Sigmoid colon (tissue), 7 donors: ENCODE measurements around the gene JAG2. TPM values are rescaled to one million over a fixed set of nuclear protein-coding genes. Genes with fewer than 3 reads are reported as not detected.

ENCODE experiments used
- DNase-seq: peaks from one replicate; pipeline ENCODE4 v3.0.0-alpha.2; 2019
- H3K27ac ChIP-seq, 4 donors: fragments of 200-600 bp; sonication (generic); one replicate each; pipeline ENCODE4 v1.5.1; 2016 to 2019; ENCODE audit warnings: mild to moderate bottlenecking in 1 of 4
- H3K27me3 ChIP-seq, 3 donors: fragments of 200-600 bp; sonication (generic); one replicate each; pipeline ENCODE4 v1.5.1; 2019; ENCODE audit warnings: mild to moderate bottlenecking in 1 of 3
- H3K36me3 ChIP-seq, 4 donors: fragments of 200-600 bp; sonication (generic); one replicate each; pipeline ENCODE4 v1.5.1; 2016 to 2019
- H3K4me1 ChIP-seq, 4 donors: fragments of 200-600 bp; sonication (generic); one replicate each; pipeline ENCODE4 v1.5.1; 2017 to 2019
- H3K4me3 ChIP-seq, 4 donors: fragments of 200-600 bp; sonication (generic); one replicate each; pipeline ENCODE4 v1.5.1; 2017 to 2019; ENCODE audit warnings: mild to moderate bottlenecking in 2 of 4, moderate library complexity in 1 of 4
- H3K9me3 ChIP-seq, 4 donors: fragments of 200-600 bp in 3 of 4; sonication (generic) in 3 of 4; one replicate each; pipeline versions ENCODE4 v1.5.1 to v1.6.1; 2013 to 2019
- EP300 ChIP-seq, 4 donors: sonication (generic); formaldehyde crosslinking; IDR thresholded peaks; one replicate each; pipeline ENCODE4 v1.6.1; 2017; ENCODE audit warnings: antibody characterized with exemption in 4 of 4
- POLR2A ChIP-seq, 2 donors: fragments of 450-650 bp; IDR thresholded peaks; one replicate each; pipeline ENCODE4 v1.6.1; 2016; ENCODE audit warnings: antibody characterized with exemption in 2 of 2, mild to moderate bottlenecking in 2 of 2, moderate library complexity in 2 of 2
- POLR2AphosphoS5 ChIP-seq, 4 donors: sonication (generic); formaldehyde crosslinking; IDR thresholded peaks; one replicate each; pipeline ENCODE4 v1.6.1; 2017; ENCODE audit warnings: antibody characterized with exemption in 4 of 4
- WGBS, 2 donors: extraction: QIAGEN DNeasy Blood & Tissue Kit; methylation state at CpG; one replicate each; pipeline ENCODE4 v1.1.7; 2013; 5-methylcytosine and 5-hydroxymethylcytosine counted together
- intact Hi-C: fragments of 100-400 bp; cut with DNase I; formaldehyde crosslinking; loops from one replicate; pipeline ENCODE4 v1.15.1; 2023
- polyA plus RNA-seq, 3 donors: library from polyadenylated mRNA; stranded (reverse); fragments of 200-250 nt; gene quantifications; one replicate each; pipeline ENCODE4 v1.2.3, GENCODE V29; 2013
- total RNA-seq, 4 donors: library from RNA; depleted of rRNA; stranded (reverse); fragments of >200 nt; gene quantifications; one replicate each; pipeline ENCODE4 v1.1.0, GENCODE V29; 2016
- TF ChIP-seq, protein P1 (sequence below), 4 experiments: fragments of 450-650 bp in 3 of 4; fragments of 200-600 bp in 1 of 4; IDR thresholded peaks; one replicate each; pipeline ENCODE4 v1.5.1; 2016 to 2019; ENCODE audit warnings: antibody characterized with exemption in 4 of 4, mild to moderate bottlenecking in 3 of 4, moderate library complexity in 2 of 4
- donor health status: healthy with polysubstance abuse.
- donor health status: Bipolar disorder and iron deficiency.
- donor health status: healthy.

The JAG2 gene
- total and polyA plus RNA-seq, 7 donors = 0.60 to 12.3 (median 3.2) TPM

DNA sequence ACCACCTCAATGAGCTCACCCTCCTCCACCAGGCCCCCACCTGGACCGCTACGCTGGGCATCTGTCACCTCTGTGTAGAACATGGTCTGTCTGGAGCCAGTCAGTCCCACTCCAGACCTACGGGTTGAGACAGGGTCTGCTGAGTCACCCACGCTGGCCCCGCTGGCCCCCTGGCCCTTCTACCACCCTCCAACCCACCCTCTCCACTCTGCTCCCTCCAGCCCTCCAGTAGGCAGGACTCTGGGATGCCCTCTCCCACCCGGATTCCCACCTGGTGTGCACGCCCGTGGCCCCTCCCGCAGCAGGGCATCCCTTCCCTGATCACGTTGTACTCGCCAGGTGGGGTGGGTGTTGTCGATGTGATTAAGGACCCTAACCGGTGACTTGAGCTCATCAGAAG lies 4.6 kb upstream of the JAG2 start:
- DNase-seq = no peak
- H3K36me3 ChIP-seq = no peaks in the 10 kb centered on the region
- no peak overlapping the region for H3K4me3 ChIP-seq
- intact Hi-C loops = no loop called here
- TF ChIP-seq EP300 (IDR thresholded peaks at IDR 0.05) (no peak), POLR2A (IDR thresholded peaks at IDR 0.05) (no peak), POLR2AphosphoS5 (IDR thresholded peaks at IDR 0.05) (no peak)
- TF ChIP-seq, protein P1, sequence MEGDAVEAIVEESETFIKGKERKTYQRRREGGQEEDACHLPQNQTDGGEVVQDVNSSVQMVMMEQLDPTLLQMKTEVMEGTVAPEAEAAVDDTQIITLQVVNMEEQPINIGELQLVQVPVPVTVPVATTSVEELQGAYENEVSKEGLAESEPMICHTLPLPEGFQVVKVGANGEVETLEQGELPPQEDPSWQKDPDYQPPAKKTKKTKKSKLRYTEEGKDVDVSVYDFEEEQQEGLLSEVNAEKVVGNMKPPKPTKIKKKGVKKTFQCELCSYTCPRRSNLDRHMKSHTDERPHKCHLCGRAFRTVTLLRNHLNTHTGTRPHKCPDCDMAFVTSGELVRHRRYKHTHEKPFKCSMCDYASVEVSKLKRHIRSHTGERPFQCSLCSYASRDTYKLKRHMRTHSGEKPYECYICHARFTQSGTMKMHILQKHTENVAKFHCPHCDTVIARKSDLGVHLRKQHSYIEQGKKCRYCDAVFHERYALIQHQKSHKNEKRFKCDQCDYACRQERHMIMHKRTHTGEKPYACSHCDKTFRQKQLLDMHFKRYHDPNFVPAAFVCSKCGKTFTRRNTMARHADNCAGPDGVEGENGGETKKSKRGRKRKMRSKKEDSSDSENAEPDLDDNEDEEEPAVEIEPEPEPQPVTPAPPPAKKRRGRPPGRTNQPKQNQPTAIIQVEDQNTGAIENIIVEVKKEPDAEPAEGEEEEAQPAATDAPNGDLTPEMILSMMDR (IDR thresholded peaks at IDR 0.05) = no peak
- H3K27me3 ChIP-seq = peaks cover 4 to 25% (median 17%) of the 10 kb centered on the region in 3 donors
- peaks cover 0 to 11% (median 6%) of the 10 kb centered on the region in 4 donors for H3K4me1 ChIP-seq
- no peak overlapping the region for H3K27ac ChIP-seq
- 87 to 93% methylated on average over 13 of the region's 13 CpGs for WGBS, 2 donors
- no peaks in the 10 kb centered on the region for H3K9me3 ChIP-seq

DNA sequence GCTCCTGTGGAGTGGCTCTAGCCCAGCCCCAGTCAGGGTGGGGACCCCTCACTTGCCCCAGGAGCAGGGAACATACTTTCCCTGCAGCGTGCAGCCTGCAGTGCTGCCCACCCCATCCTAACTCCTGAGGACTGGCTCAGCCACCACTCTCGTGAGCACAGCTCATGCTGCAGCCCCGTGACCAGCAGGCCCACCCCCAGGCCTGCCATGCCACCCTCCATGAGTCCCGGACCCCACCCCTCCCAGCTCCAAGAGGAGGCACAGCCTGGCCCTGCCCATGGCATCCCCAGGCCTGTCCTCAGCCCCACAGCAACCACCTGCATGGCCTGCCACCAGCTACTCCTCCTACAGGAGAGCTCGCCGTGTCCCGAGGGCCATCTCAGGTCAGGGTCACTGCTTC lies 3.9 kb upstream of the JAG2 start:
- peaks cover 0 to 15% (median 12%) of the 10 kb centered on the region in 4 donors for H3K4me1 ChIP-seq
- H3K4me3 ChIP-seq = no peak overlapping the region
- no peak overlapping the region for H3K27ac ChIP-seq
- H3K9me3 ChIP-seq = no peaks in the 10 kb centered on the region
- 75 to 76% methylated on average over 7 of the region's 7 CpGs for WGBS, 2 donors
- DNase-seq = no peak
- no peaks in the 10 kb centered on the region for H3K36me3 ChIP-seq
- TF ChIP-seq, protein P1 (IDR thresholded peaks at IDR 0.05) = no peak
- no peak for TF ChIP-seq EP300 (IDR thresholded peaks at IDR 0.05)
- TF ChIP-seq POLR2A (IDR thresholded peaks at IDR 0.05) = no peak
- TF ChIP-seq POLR2AphosphoS5 (IDR thresholded peaks at IDR 0.05) = no peak
- intact Hi-C loops = no loop called here
- H3K27me3 ChIP-seq = peaks cover 4 to 30% (median 22%) of the 10 kb centered on the region in 3 donors

DNA sequence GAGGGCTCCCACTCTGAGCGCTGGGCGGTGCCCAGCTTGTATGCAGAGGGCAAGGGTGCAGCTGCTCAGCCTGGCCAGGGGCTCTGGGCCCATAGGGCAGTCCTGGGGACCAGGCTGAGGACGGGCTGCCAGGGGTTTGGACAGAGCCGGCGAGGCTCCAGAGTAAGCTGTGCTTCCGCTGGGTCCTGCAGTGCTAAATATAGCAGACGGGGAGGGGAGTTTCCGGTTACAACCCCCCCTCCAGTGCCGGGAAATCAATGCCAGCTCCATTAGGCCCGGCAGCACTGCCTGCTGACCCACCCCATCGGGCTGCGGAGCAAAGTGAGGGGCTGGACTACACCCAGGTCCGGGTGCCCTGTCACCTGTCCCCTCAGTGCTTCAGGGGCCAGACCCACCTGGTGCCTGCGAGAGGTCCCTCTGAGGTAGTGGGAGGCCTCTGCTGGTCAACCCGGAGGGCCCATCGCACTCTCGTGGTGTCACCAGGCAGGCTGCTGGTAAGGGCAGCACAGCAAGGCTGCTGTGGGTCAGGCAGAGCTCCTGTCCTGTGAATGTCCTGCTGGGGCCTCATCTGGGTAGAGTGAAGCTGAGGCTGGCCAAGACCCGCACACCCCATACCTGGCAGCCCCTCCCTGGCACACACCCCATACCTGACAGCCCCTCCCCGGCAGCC lies 2.6 kb upstream of the JAG2 start:
- no peak overlapping the region for H3K27ac ChIP-seq
- peaks cover 4 to 44% (median 34%) of the 10 kb centered on the region in 3 donors for H3K27me3 ChIP-seq
- intact Hi-C loops = no loop called here
- DNase-seq = no peak
- H3K4me3 ChIP-seq = no peak overlapping the region
- peaks cover 0 to 20% (median 17%) of the 10 kb centered on the region in 4 donors for H3K4me1 ChIP-seq
- WGBS, 2 donors = 32 to 41% methylated on average over 19 of the region's 19 CpGs
- TF ChIP-seq POLR2AphosphoS5 (IDR thresholded peaks at IDR 0.05) (no peak), EP300 (IDR thresholded peaks at IDR 0.05) (no peak), POLR2A (IDR thresholded peaks at IDR 0.05) (no peak)
- TF ChIP-seq, protein P1 (IDR thresholded peaks at IDR 0.05) = no peak
- no peaks in the 10 kb centered on the region for H3K36me3 ChIP-seq
- no peaks in the 10 kb centered on the region for H3K9me3 ChIP-seq

DNA sequence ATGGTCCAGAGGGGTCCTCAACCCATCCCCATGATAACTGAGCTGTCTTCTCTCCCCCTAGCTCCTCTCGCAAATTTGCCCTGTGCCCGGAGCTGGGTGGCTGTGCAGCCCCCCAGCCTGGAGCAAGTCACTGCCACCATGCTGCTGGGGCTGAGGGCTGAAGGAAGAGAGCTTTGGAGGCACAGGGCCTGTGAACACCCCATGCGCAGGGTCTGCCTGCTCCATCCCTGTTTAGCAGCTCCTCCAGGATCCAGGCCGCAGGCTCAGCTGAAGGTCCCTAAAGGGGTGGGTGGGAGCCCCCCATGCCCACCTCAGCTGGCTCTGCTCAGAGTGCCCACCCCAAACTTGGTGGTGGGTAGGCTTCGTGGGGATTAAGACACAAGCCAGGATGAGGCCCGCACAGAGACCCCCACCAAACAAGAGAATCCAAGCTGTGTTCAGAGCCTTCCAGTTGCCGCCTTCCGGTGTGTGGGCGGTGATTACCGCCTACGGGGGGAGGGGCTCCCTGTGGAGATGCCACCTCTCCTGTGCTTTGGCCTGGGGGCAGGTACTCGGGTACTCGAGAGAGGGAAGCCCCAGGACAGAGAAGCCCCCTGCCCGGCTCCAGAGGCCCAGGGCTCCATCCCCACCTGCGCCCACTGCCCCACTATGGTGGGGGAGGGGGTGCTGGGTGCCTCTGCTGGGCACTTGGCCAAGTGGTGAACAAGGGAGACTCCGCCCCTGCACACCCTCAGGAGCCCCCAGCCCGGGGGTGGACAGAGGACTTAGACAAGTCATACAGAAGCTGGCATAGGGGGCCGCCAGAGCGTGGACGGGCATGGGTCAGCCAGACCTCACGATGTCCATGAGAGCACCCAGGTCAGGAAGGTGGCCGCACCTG lies 1.4 kb upstream of the JAG2 start:
- DNase-seq = no peak
- peaks cover 4 to 55% (median 37%) of the 10 kb centered on the region in 3 donors for H3K27me3 ChIP-seq
- intact Hi-C loops = loop anchor here (2.0 kb wide), 1 partner anchor 79 kb away; no protein-coding TSS in a partner anchor
- H3K27ac ChIP-seq = no peak overlapping the region
- no peaks in the 10 kb centered on the region for H3K36me3 ChIP-seq
- no peaks in the 10 kb centered on the region for H3K9me3 ChIP-seq
- TF ChIP-seq, protein P1 (IDR thresholded peaks at IDR 0.05) = no peak
- no peak for TF ChIP-seq EP300 (IDR thresholded peaks at IDR 0.05)
- no peak for TF ChIP-seq POLR2A (IDR thresholded peaks at IDR 0.05)
- TF ChIP-seq POLR2AphosphoS5 (IDR thresholded peaks at IDR 0.05) = no peak
- H3K4me1 ChIP-seq = peaks cover 0 to 20% (median 17%) of the 10 kb centered on the region in 4 donors
- H3K4me3 ChIP-seq = no peak overlapping the region
- 80 to 81% methylated on average over 22 of the region's 22 CpGs for WGBS, 2 donors
